NB4 (cell line): ENCODE data around the gene SIRT7.

Experiments
- DNase-seq: peaks from one replicate; pipeline ENCODE4 v3.0.0; 2010; ENCODE audit warnings: low read depth
- H3K4me3 ChIP-seq: one replicate; pipeline ENCODE4 v1.5.1; 2011; ENCODE audit warnings: mild to moderate bottlenecking, low read depth, low read length, moderate library complexity
- CTCF ChIP-seq: IDR thresholded peaks from one replicate; pipeline ENCODE4 v1.5.1; 2012; ENCODE audit warnings: low read depth, low read length
- MAX ChIP-seq: IDR thresholded peaks from 2 replicates; pipeline ENCODE4 v1.6.1; 2011; ENCODE audit warnings: low read depth, low read length
- MYC ChIP-seq: IDR thresholded peaks from 2 replicates; pipeline ENCODE4 v1.6.1; 2011; ENCODE audit warnings: low read depth, low read length
- POLR2A ChIP-seq: IDR thresholded peaks from 2 replicates; pipeline ENCODE4 v1.6.1; 2011; ENCODE audit warnings: mild to moderate bottlenecking; ENCODE audit not compliant: insufficient read length; ENCODE audit errors: extremely low read depth

SIRT7 gene

GRCh38 chr17:81961521-81962498 lies 43.8 kb upstream of the SIRT7 start:
- TF ChIP-seq POLR2A = no peak
- no peak for TF ChIP-seq MYC
- TF ChIP-seq CTCF = no peak
- TF ChIP-seq MAX = no peak
- DNase-seq = no peak
- no peak overlapping the region for H3K4me3 ChIP-seq

GRCh38 chr17:81961087-81961511 lies 43.1 kb upstream of the SIRT7 start, which contains the start of gene NOTUM:
Gene NOTUM, minus strand, starts transcription at chr17:81961187. Its CDS starts 278 bp downstream, at chr17:81960909.
- DNase-seq = peak; percentile 56
- H3K4me3 ChIP-seq = no peak within 1 kb of the TSS
- no peak for TF ChIP-seq CTCF

GRCh38 chr17:81960130-81960958 lies 42.4 kb upstream of the SIRT7 start:
- no peak for DNase-seq
- TF ChIP-seq MAX = no peak
- no peak overlapping the region for H3K4me3 ChIP-seq

GRCh38 chr17:81959362-81960129 lies 41.6 kb upstream of the SIRT7 start:
- TF ChIP-seq POLR2A (no peak), CTCF (no peak)
- H3K4me3 ChIP-seq = no peak overlapping the region
- peak; percentile 52 for DNase-seq

GRCh38 chr17:81958633-81959342 lies 40.8 kb upstream of the SIRT7 start:
- TF ChIP-seq POLR2A = no peak
- no peak for TF ChIP-seq MYC
- no peak for TF ChIP-seq MAX
- no peak for TF ChIP-seq CTCF
- no peak for DNase-seq
- no peak overlapping the region for H3K4me3 ChIP-seq
